H1 (cell line): ENCODE data around the gene EIF2S2. TPM values are rescaled to one million over a fixed set of nuclear protein-coding genes. Genes with fewer than 3 reads are reported as not detected.

Experiments
- BCL11A ChIP-seq, 2 experiments: IDR thresholded peaks; one replicate each; pipeline ENCODE4 v1.6.1; 2011; ENCODE audit warnings: low read depth in 2 of 2, low read length in 2 of 2, mild to moderate bottlenecking in 2 of 2
- RBBP5 ChIP-seq: IDR thresholded peaks from 2 replicates; pipeline ENCODE4 v1.7.1; 2012; ENCODE audit warnings: low read depth, mild to moderate bottlenecking, inconsistent platforms, low read length, moderate library complexity, borderline replicate concordance
- SRF ChIP-seq: IDR thresholded peaks from 2 replicates; pipeline ENCODE4 v1.6.1; 2011; ENCODE audit warnings: mild to moderate bottlenecking, low read depth, low read length, moderate library complexity
- TAF1 ChIP-seq: IDR thresholded peaks from 2 replicates; pipeline ENCODE4 v1.6.1; 2011; ENCODE audit warnings: mild to moderate bottlenecking, low read depth, low read length
- USF2 ChIP-seq: IDR thresholded peaks from 2 replicates; pipeline ENCODE4 v1.6.1; 2011; ENCODE audit warnings: low read length, improper control_type of control experiment
- polyA plus RNA-seq, 7 experiments: library from polyadenylated mRNA; depleted of rRNA in 3 of 7; stranded (reverse) in 5 of 7; unstranded in 2 of 7; fragments of >200 nt in 5 of 7; fragments of 200-250 nt in 2 of 7; gene quantifications; 1 replicate in 5 of 7; 2 replicates in 1 of 7; 4 replicates in 1 of 7; pipeline versions ENCODE4 v1.2.1 to v1.2.3, GENCODE V29; 2011 to 2013; ENCODE audit warnings: missing spikeins in 2 of 7, mixed read lengths in 2 of 7
- total RNA-seq: library from RNA; stranded (reverse); fragmentation: NEBNext Ultra II Directional; extraction: Animal tissue kit (Norgen Biotek cat#: 25700); gene quantifications from 2 replicates; pipeline ENCODE4 v1.2.1, GENCODE V29; 2021

EIF2S2 gene
- total and polyA plus RNA-seq, 2 of the 8 experiments (the other 6 are each of a cell fraction or from before 2014, with no cell fraction given), result 59.5 to 142 TPM

DNA sequence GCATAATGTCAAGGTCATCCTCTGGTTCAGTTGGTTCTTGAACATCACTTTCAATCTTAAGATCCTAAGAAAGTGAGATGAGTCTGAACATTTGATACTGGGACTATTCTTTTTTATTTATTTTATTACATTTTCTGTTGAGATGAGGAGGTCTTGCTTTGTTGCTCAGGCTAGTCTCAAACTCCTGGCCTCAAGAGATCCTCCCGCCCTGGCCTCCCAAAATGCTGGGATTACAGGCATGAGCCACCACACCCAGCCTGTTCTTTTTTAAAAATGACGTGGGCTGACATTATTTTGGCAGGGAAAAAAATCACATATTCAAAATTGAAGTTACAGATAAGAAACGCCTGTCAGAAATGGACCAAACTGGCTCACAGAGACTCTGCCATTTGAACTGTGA is 13.5 kb downstream of the EIF2S2 start (continued):
- no peak for TF ChIP-seq RBBP5
- no peak for TF ChIP-seq USF2
- no peak for TF ChIP-seq TAF1
- no peak for TF ChIP-seq SRF
- no peak for TF ChIP-seq BCL11A (IDR thresholded peaks at IDR 0.05; ENCODE audit: low read depth in 2 of 2, low read length in 2 of 2)
